ENCODE results near the gene MT2A. TPM values are rescaled to one million over a fixed set of nuclear protein-coding genes. Genes with fewer than 3 reads are reported as not detected.
"Not testable (repeated sequence)": the region's sequence is repeated elsewhere in the genome, so short reads cannot be mapped to it uniquely, and the experiment has no call there.

The MT2A gene
- total RNA-seq, 1 donor from 2014 or later = 34.0 TPM

DNA sequence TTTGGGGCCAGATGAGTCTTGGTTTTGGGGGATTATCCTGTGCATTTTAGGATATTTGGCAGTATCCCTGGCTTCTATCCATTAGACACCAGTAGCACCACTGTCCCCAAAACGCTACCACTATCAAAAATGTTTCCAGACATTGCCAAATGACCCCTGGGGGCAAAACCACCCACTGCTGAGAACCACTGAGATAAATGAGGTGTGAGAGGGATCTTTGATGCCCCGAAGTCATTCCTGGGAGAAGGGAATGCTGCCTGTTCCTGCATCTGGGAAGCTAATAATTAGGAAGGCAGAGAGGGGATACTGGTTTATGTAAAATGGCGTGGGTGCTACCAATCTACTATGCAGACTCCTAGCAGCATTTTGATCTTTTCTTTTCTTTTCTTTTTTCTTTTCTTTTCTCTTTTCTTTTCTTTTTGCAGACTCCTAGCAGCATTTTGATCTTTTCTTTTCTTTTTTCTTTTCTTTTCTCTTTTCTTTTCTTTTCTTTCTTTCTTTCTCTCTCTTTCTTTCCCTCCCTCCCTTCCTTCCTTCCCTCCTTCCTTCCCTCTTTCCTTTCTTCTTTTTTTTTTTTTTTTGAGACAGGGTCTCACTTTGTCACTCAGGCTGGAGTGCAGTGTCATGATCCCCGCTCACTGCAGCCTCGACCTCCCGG lies 27.9 kb upstream of the MT2A start:
- no peak for TF ChIP-seq CTCF (IDR thresholded peaks at IDR 0.05; ENCODE audit: insufficient read depth, low read length, severe bottlenecking)
- H3K4me3 ChIP-seq (ENCODE audit: low read depth, low read length) = no peak overlapping the region
- no peak for DNase-seq (ENCODE audit: low read depth)
- H3K36me3 ChIP-seq (ENCODE audit: control insufficient read depth, insufficient read depth, low read length) = no peaks in the 10 kb centered on the region
- FAIRE-seq = no peak
- H3K27me3 ChIP-seq (ENCODE audit: control insufficient read depth, insufficient read depth, low read length) = no peaks in the 10 kb centered on the region

DNA sequence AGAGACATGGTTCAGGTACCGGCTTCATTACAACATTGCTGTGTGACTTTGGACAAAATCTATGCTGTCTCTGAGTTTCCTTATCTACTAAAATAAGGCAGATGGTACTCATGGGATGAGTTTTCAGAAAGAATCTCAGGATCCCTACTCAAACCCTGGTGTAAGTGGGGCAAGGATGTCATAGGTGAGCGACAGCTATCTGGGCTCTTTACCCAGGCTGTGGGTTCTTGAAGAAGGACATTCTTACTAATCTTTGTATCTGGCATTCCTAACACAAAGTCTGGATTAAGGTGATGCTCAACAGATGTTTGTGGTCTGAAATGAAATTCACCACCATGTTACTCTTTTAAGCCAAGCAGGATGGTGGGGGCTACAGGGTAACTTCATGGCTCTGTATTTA lies 25.5 kb upstream of the MT2A start:
- not testable (repeated sequence) for DNase-seq (ENCODE audit: low read depth); FAIRE-seq; H3K4me3 ChIP-seq (ENCODE audit: low read depth, low read length); H3K27me3 ChIP-seq (ENCODE audit: control insufficient read depth, insufficient read depth, low read length); H3K36me3 ChIP-seq (ENCODE audit: control insufficient read depth, insufficient read depth, low read length)

- H3K4me3 ChIP-seq (ENCODE audit: low read depth, low read length) = no peak overlapping the region
- no peak for TF ChIP-seq CTCF (IDR thresholded peaks at IDR 0.05; ENCODE audit: insufficient read depth, low read length, severe bottlenecking)
- DNase-seq (ENCODE audit: low read depth) (no peak), FAIRE-seq (no peak)
- no peaks in the 10 kb centered on the region for H3K36me3 ChIP-seq (ENCODE audit: control insufficient read depth, insufficient read depth, low read length)
- peaks cover 5% of the 10 kb centered on the region for H3K27me3 ChIP-seq (ENCODE audit: control insufficient read depth, insufficient read depth, low read length)
Observed at GRCh38 chr16:56583351-56584168, 24.8 kb upstream of the MT2A start.

DNA sequence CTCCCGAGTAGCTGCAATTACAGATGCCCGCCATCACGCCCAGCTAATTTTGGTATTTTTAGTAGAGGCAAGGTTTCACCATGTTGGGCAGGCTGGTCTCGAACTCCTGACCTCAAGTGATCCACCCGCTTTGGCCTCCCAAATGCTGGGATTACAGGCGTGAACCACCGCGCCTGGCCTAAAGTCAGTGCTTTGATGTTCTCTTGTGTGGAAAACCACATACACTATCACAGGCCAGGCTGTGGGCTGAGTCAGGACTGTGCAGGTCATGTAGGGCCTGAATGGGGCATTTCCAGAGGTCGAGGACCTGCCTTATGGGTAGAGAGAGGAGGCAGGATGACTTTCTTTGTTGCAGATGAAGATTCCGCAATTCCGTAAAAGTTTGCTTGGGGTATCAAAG lies 24.1 kb upstream of the MT2A start:
- no peaks in the 10 kb centered on the region for H3K36me3 ChIP-seq (ENCODE audit: control insufficient read depth, insufficient read depth, low read length)
- no peak for FAIRE-seq
- DNase-seq (ENCODE audit: low read depth) = no peak
- H3K27me3 ChIP-seq (ENCODE audit: control insufficient read depth, insufficient read depth, low read length) = peaks cover 7% of the 10 kb centered on the region
- H3K4me3 ChIP-seq (ENCODE audit: low read depth, low read length) = no peak overlapping the region
- TF ChIP-seq CTCF (IDR thresholded peaks at IDR 0.05; ENCODE audit: insufficient read depth, low read length, severe bottlenecking) = no peak

- TF ChIP-seq CTCF (IDR thresholded peaks at IDR 0.05; ENCODE audit: insufficient read depth, low read length, severe bottlenecking) = no peak
- FAIRE-seq (no peak), DNase-seq (ENCODE audit: low read depth) (no peak)
- Histone ChIP-seq H3K36me3 (ENCODE audit: control insufficient read depth, insufficient read depth, low read length) (no peaks in the 10 kb centered on the region), H3K27me3 (ENCODE audit: control insufficient read depth, insufficient read depth, low read length) (peaks cover 25% of the 10 kb centered on the region), H3K4me3 (ENCODE audit: low read depth, low read length) (no peak overlapping the region)
Observed at GRCh38 chr16:56588781-56589140, 19.6 kb upstream of the MT2A start.

GRCh38 chr16:56589141-56590039 lies 19.0 kb upstream of the MT2A start, which contains the start of gene MT3:
Gene MT3, plus strand, starts transcription at chr16:56589528. Its CDS starts 63 bp downstream, at chr16:56589591.
- Histone ChIP-seq H3K4me3 (ENCODE audit: low read depth, low read length) (no peak within 1 kb of the TSS), H3K36me3 (ENCODE audit: control insufficient read depth, insufficient read depth, low read length) (no peaks in the 10 kb centered on the region), H3K27me3 (ENCODE audit: control insufficient read depth, insufficient read depth, low read length) (peaks cover 25% of the 10 kb centered on the region)
- no peak for FAIRE-seq
- no peak for TF ChIP-seq CTCF (IDR thresholded peaks at IDR 0.05; ENCODE audit: insufficient read depth, low read length, severe bottlenecking)
- DNase-seq (ENCODE audit: low read depth) = no peak

All from bronchial epithelial cell (primary cell).